GM21390 (cell line): ENCODE data around the gene APPL2.

Experiments used
- ATAC-seq: cut with Tn5 transposase; IDR thresholded peaks from one replicate; pipeline ENCODE4 v1.9.1; 2021; ENCODE audit not compliant: unreplicated experiment

APPL2 gene

GRCh38 chr12:105223352-105223845 is 12.6 kb downstream of the APPL2 start:
- ATAC-seq = no peak

DNA sequence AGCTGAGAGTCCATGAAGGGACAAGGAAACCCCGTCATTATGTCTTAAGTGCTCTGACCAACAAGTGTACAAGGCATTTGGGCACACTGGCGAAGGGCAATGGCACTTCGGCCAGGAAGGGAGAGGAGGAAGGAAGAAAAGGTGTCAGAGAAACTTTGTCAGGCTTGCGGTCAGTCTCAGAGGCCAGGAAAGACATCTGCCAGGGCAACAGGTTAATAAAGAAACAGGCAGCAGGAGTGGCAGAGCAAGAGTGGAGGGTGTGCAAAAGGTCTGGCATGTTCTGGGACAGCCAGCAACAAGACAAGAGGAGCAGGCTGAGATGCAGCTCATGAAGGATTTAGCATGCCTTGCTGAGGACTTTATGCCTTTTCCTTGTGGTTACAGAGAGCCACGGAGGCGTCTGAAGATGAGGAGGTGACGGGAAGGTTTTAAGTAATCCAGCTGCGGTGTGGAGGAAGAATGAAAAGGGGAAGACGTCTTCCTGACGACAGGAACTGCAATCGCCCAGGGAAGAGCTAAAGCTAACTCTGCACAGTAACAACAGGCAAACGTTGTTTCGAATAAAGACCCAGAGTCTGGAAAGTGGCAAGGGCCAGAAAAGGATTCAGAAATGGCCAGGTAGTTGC is 13.1 kb downstream of the APPL2 start:
- ATAC-seq = no peak

GRCh38 chr12:105222284-105222655 is 13.7 kb downstream of the APPL2 start:
- ATAC-seq = no peak

GRCh38 chr12:105221583-105222283 is 14.2 kb downstream of the APPL2 start:
- ATAC-seq = no peak

GRCh38 chr12:105220929-105221290 is 15.1 kb downstream of the APPL2 start:
- no peak for ATAC-seq

DNA sequence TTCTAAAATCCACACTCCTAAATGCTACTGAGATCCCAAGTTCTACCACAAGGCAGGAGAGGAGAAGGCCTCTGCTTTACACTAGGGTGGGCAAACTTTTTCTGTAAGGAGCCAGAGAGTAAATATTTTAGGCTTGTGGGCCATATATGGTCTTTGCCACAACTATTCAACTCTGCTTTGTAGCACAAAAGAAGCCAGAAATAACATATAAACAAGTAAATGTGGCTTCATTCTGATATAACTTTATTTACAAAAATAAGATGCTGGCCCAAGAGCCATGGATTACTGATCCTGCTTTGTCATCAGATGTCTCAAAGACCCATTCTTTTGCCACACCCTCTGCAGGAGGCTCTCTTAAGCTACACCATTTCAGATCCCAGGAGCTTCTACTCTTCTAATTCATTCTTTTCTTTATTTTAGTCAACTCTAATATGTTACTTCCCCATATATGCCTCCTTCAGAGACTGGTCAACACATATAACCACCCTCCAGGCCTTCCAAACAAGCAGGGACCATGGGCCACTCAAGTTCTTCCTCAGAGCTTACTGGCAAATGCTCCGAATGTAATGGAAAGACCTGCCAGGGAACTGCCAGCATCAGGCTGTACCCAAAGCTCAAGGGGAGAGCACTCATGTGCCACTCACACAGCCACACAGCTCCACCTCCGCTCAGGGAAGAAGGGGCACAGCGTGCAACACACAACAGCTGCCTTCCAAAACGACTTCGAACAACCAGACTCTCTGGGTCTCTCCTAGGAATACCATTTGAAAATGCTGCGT is 15.6 kb downstream of the APPL2 start:
- no peak for ATAC-seq

DNA sequence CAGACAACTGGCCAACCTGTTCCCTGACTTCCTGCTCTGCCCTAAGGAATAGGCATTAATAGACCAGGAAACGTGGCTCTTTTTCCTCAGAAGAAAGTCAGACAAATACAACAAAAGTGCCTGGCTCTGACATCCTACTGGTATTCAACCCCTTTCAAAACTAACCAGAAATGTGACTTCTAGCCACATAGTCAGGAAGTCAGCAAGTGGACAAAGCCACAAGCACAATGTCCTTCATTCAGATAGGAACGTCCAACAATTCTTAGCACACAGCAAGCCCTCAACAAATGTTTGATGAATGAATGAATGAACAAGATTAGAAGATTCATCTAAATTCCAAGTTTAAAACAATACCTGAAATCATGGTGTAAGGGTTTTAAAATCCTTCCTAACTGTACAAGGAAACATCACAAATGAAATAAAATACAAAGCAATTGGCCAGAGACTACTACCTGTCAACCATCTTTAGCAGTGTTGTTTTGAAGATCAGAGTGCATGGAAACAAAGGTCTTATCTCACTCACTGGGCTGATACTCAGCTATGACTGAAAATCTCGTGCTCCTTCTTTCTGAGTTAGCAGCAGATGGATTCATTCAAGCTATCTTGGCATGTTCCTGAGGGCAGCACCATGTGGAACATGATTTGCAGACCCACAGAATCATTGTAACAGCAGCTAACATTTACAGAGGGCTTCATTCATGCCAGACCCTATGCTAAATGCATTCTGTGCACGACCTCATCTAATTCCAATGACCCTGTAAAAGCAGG is 16.5 kb downstream of the APPL2 start:
- no peak for ATAC-seq

- no peak for ATAC-seq
Observed at GRCh38 chr12:105218434-105218833, 17.5 kb downstream of the APPL2 start.

GRCh38 chr12:105214670-105215375 is 21.2 kb downstream of the APPL2 start:
- no peak for ATAC-seq

GRCh38 chr12:105214148-105214547 is 21.8 kb downstream of the APPL2 start:
- no peak for ATAC-seq

DNA sequence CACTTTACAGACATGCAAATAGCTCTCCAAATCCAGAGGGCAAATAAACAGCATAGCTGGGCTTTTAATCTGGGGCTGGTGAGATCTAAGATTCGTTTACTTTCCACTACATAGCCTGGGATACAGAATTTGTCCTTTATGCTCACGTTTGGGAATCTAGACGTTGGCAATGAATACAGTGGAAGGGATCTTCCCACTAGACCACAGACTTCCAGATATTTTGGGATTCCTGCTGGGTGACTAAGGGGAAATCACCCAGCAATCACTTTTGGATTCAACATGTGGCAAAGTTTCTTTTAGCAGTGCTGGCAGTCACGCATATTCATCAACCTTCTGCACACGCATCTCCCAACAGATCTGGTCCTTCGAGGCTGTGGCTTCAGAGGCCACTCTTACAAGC is 23.5 kb downstream of the APPL2 start:
- ATAC-seq = no peak

DNA sequence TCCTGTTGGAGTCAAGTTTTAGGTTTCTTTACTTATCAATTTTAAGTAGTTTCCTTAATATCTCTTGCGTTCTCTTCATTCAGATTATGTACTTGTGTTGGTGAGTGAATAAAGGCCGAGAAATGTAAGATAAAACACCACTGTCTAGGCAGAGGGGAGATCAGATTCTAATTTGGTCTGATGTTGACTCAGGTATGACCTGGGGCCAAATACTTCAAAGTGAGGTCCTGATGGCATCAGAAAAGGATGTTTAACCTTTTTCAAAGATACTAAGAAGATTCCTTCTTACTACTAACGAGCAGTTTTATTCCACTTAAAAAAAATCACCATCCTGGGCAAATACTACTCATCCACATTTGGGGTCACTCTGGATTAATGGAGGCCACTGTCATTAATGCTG is 26.9 kb downstream of the APPL2 start:
- no peak for ATAC-seq

- ATAC-seq = no peak
Observed at GRCh38 chr12:105206686-105207374, 29.1 kb downstream of the APPL2 start.

DNA sequence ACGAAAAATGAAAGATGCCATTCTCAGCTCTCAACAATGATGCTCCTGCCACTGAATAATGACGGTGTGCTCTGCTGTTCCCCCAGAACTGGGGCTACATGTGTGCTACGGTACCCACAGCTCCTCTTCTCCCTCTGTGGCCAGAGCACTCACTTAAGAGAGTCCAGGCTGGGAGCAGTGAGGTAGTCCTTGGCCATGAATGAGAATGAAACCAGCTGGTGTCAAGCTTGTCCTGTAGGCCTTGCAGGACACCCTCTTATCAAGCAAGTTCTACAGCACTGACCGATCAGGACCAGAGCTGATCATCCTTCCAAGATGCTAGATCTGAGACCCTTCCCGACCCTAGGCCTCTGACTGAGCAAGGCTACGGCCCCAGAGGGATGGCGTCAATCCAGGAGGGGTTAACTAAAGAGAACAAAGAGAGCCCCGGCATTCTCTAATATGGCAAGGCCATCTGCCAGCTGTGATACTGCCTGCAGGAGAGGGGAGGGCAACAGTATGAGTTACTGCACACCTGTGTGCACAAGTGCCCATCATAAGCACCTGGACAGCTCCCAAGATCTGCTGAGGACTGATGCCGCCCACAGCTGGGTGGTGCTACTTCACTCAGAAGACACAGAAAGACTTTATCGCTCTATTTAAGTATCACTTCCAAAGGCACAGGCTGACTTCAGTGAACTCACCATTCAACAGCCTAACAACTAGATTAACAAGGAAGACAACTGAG is 30.5 kb downstream of the APPL2 start:
- ATAC-seq = no peak

DNA sequence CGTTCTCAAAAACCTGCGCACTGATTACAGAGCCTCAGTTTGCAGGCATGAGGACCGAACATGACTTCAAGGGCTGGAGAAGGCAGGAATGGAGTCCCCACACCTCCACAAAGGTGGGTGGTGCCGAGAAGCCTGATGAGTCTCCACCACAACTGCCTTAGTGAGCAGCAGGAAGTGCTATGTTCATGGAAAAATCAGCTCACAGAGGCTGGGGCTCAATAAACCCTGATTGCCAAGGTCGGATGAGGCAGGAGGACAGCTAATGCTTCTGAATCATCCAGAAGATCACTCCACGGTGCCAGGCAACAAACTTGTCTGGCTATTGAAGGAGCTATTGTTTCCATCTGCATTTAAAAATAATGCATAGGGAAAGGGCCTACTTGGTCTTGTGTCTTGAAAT is 31.1 kb downstream of the APPL2 start:
- ATAC-seq = no peak

- no peak for ATAC-seq
Observed at GRCh38 chr12:105204127-105204526, 31.8 kb downstream of the APPL2 start.

DNA sequence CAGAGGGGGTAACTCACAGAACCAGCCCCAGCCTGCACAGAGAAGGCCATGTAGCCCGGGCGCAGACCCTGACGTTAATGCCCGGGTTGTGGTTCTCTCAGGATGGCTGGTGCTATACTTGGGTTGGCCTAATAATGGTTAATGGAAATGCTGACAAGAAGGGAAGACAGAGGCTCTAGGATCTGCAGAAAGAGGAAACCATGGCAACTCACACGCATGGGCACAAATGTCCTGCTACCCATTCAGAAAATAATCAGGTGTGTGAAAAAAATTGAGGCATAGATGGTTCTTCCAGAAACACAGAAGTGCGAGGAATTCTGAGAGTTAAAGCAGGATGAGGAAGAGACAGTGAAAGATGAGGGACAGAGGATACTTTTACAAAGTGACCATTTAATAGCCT is 33.8 kb downstream of the APPL2 start:
- ATAC-seq = no peak

DNA sequence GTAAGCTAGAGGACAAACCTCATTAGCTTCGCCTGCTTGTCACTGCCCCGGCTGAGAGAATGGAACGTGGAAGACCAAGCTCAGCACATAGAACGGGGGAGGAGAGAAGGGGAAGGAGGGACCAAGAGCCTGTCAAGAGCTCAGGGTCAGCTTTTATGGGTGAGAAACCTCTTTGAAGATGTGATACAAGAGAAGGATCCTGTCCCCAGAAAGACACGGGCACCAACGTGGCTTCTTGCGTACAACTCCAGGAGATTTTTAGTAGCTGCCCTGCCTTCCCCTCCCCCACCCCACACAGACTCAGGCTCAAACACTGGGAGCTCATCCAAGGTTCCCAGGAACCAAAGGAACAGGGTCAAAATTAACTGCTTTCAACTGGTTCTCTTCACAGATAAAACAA is 34.7 kb downstream of the APPL2 start:
- no peak for ATAC-seq

- no peak for ATAC-seq
Observed at GRCh38 chr12:105200385-105200784, 35.6 kb downstream of the APPL2 start.
